DND-41 (cell line): ENCODE results near the gene SOCS2.

ENCODE experiments used
- EZH2 ChIP-seq: IDR thresholded peaks from 3 replicates; pipeline ENCODE4 v1.6.1; 2012; ENCODE audit warnings: borderline replicate concordance, low read depth, mild to moderate bottlenecking, moderate library complexity, low read length, inconsistent platforms; ENCODE audit not compliant: severe bottlenecking
- TF ChIP-seq, protein P1 (sequence below): IDR thresholded peaks from 2 replicates; pipeline ENCODE4 v1.5.1; 2012; ENCODE audit warnings: borderline replicate concordance, low read length, moderate library complexity, mild to moderate bottlenecking; ENCODE audit not compliant: poor library complexity, severe bottlenecking; ENCODE audit errors: extremely low read depth

GRCh38 chr12:93591137-93591868, 18.8 kb downstream of the SOCS2 start:
- TF ChIP-seq, protein P1, sequence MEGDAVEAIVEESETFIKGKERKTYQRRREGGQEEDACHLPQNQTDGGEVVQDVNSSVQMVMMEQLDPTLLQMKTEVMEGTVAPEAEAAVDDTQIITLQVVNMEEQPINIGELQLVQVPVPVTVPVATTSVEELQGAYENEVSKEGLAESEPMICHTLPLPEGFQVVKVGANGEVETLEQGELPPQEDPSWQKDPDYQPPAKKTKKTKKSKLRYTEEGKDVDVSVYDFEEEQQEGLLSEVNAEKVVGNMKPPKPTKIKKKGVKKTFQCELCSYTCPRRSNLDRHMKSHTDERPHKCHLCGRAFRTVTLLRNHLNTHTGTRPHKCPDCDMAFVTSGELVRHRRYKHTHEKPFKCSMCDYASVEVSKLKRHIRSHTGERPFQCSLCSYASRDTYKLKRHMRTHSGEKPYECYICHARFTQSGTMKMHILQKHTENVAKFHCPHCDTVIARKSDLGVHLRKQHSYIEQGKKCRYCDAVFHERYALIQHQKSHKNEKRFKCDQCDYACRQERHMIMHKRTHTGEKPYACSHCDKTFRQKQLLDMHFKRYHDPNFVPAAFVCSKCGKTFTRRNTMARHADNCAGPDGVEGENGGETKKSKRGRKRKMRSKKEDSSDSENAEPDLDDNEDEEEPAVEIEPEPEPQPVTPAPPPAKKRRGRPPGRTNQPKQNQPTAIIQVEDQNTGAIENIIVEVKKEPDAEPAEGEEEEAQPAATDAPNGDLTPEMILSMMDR, result no peak
- TF ChIP-seq EZH2, result no peak
